Smooth muscle cell of the brain vasculature (primary cell): ENCODE results near the gene PAN3.
"Not testable (repeated sequence)": the region's sequence is repeated elsewhere in the genome, so short reads cannot be mapped to it uniquely, and the experiment has no call there.

Source experiments
- DNase-seq: peaks from one replicate; pipeline ENCODE4 v3.0.0-alpha.2; 2012; ENCODE audit warnings: low read depth, low spot score

PAN3 gene

GRCh38 chr13:28138012-28138755 is at the start of gene PAN3:
TSS of gene PAN3 (plus strand) at chr13:28138545. CDS start at chr13:28138658, 113 bp downstream.
- DNase-seq = peak; percentile 84

GRCh38 chr13:28089065-28089464 is 49.3 kb upstream of the PAN3 start:
- no peak for DNase-seq

GRCh38 chr13:28092431-28092830 is 45.9 kb upstream of the PAN3 start:
- no peak for DNase-seq

DNA sequence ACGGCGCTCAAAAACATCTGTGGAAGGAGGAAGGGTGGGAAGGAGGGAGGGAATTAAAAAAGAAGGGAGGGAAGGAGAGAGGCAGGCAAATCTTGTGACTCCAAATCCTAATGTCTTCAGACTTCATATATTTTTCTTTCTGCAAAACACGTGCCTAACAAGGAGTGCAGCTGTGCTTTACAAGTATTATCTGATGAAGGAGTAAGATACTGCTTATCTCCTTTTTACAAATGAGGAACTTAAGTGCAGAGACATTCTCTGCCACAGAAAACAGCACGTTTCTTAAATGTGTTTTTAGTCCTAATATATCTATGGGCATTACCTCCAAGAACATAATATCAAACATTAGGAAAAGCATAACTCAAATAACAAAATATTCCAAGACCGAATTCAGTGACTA is 44.5 kb upstream of the PAN3 start:
- no peak for DNase-seq

DNA sequence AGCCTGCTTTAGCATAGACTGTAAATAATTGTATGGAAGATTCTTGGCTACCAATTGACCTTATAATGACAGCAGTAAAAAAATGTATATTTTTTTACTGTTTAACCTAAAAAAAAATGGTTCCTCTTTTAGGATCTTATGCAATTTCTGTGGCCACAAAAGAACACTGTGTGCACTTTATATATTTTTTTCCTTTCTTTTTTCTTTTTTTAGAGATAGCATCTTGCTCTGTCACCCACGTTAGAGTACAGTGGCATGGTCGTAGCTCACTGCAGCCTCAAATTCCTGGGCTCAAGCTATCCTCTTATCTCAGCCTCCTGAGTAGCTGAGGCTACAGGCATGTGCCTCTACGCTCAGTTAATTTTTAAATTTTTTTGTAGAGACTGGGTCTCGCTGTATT is 44.0 kb upstream of the PAN3 start:
- no peak for DNase-seq

DNA sequence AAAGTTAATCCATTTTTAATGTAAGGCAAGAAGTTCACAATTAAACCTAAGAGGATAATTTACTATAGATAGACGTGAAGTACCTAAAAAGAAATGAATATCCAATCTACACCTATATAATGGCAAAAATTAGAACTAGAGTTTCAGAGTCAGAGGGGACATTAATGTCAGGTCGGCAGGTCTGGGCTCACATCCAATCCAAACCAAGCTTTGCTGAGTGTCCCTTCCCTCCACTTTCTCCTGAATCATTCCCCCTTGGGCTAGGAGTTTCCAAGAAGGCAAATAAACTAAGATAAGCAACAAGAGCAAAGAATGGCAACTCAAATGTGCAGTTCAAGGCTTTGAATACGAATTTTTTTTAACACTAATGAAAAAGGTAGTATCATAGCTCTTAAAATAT is 40.8 kb upstream of the PAN3 start:
- DNase-seq = no peak

GRCh38 chr13:28099396-28100149 is 38.8 kb upstream of the PAN3 start:
- DNase-seq = no peak

- DNase-seq = no peak
Measured at GRCh38 chr13:28100150-28101121, 37.9 kb upstream of the PAN3 start, which contains the start of gene FLT3. TSS of gene FLT3 (minus strand) at chr13:28100576. CDS start at chr13:28100510, 66 bp downstream.

DNA sequence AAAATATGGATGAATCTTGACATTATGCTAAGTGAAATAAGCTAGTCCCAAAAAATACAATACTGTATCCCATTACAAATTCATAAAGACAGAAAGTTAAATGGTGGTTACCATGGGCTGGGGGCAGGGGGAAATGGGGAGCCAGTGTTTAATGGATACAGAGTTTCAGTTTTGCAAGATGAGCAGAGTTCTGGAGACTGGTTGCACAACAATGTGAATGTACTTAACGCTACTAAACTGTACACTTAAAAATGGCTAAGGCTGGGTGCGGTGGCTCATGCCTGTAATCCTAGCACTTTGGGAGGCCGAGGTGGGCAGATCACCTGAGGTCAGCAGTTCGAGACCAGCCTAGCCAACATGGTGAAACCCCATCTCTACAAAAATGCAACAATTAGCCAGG is 36.5 kb upstream of the PAN3 start:
- not testable (repeated sequence) for DNase-seq

DNA sequence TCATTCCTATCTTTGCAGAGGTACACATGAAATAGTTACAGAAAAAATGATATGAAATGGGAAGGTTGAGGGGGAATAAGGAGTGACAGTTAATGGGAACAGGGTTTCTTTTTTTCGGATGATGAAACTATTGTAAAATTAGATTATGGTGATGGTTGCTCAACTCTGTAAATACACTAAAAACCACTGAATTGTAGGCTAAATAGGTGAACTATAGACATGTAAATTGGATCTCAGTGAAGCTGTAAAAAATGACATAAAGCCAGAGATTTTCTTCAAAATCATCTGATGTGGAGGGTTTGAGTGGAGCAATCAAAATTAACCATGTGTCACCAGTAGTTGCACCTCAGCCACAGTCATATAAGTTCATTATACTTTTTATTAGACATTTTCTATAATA is 31.4 kb upstream of the PAN3 start:
- DNase-seq = no peak

GRCh38 chr13:28110414-28110813 is 27.9 kb upstream of the PAN3 start:
- DNase-seq = no peak

DNA sequence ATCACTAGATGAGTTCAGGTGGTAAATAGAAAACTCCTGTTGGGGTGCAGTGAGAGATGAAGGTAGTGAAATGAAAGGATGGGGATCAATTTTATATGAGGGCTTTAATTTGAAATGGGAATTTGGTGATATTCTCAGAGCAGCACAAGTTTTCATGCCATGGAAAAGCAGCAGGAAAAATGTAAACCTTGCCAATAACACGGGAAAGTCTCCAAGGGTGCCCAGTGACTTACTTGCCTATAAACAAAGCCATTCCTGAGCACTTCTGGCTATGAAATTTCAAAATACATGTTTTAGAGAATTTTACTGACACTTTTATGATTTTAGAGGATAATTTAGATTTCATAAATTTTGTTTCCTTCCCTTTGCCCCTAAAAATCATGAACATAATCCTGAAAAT is 21.6 kb upstream of the PAN3 start:
- DNase-seq = no peak

GRCh38 chr13:28117689-28118377 is 20.5 kb upstream of the PAN3 start:
- no peak for DNase-seq

- no peak for DNase-seq
Measured at GRCh38 chr13:28120317-28120716, 18.0 kb upstream of the PAN3 start.

DNA sequence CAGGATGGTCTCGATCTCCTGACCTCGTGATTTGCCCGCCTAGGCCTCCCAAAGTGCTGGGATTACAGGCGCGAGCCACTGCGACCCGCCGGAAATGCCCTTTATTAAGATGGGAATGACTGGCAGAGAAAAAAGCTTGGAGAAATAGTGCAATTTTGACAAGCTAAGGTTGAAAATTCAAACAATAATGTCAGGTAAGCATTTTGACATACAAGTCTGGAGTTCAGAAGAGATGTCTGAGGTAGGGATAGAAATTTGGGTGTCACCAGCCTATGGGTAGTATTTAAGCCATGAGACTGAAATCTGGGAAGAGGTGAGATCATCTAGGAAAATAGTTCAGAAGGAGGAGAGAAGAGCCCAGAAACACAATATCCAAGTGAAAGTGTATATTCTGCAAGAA is 17.1 kb upstream of the PAN3 start:
- no peak for DNase-seq

DNA sequence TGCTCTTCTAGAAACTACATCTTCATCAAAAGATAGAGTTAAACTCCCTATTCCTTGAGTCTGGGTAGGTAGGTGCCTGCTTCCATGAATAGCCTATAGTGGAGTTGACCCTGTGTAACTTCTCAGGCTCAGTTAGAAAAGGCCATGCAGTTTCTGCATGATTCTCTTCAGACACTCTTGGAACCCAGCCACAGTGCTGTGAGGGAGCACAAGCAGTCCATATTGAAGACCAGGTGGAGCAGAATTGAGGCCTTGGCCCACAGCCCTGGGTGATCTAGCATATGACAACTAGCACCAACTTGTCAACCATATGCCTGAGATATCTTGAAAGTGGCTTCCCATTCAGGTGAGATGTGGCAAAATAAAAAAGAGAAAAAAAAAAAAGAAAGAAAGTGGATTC is 10.3 kb upstream of the PAN3 start:
- no peak for DNase-seq

GRCh38 chr13:28128926-28129325 is 9.4 kb upstream of the PAN3 start:
- DNase-seq = no peak

- no peak for DNase-seq
Measured at GRCh38 chr13:28129911-28130693, 8.2 kb upstream of the PAN3 start.

DNA sequence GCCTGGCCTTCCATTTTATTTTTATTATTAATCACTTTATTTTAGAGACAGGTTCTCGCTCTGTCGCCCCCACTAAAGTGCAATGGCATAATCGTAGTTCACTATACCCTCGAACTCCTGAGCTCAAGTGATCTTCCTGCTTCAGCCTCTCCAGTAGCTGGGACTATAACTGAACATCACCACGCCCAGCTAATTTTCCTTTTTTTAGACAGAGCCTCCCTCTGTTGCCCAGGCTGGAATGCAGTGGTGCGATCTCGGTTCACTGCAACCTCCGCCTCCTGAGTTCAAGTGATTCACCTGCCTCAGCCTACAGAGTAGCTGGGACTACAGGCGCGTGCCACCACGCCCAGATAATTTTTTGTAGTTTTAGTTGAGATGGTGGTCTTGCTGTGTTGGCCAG is 6.7 kb upstream of the PAN3 start:
- no peak for DNase-seq

DNA sequence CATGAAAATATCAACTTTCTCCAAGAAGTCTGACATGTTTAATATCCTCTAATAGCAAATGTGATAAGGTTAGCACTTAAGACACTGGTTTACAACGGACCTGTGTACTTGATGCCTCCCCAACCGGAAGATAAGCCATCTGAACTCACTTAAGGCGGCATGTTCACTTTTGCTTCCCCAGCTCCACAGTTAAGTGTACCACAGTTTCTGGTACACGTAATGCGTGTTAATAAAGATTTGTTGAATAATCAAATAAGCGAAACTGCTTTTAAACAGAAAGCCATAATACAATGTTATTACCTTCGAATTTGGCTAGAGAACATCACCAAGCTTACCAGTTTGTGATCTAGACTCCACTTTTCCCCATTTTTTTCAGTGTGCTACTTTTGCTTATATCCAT is 1.4 kb upstream of the PAN3 start:
- DNase-seq = no peak

GRCh38 chr13:28137596-28137995 is 749 bp upstream of the PAN3 start:
- no peak for DNase-seq
